RWPE1 (cell line): ENCODE results near the gene APEH.
A peak's percentile ranks its signal among the peaks of the same experiment; 100 is the strongest.

Experiments used
- CTCF ChIA-PET: fragments of 350-600 bp; sonication (Branson Sonifier 250); formaldehyde crosslinking; extraction: SDS; loops from one replicate; lab custom pipeline; 2021; lab: Yijun Ruan, JAX
- POLR2A ChIA-PET: fragments of 400-600 bp; formaldehyde crosslinking; extraction: SDS; loops from one replicate; lab custom pipeline; 2020; ENCODE audit warnings: antibody characterized with exemption; ENCODE audit not compliant: low non-redundant PET; lab: Yijun Ruan, JAX
- DNase-seq: peaks from one replicate; pipeline ENCODE4 v3.0.0; 2012; ENCODE audit warnings: low spot score
- H3K27ac ChIP-seq: fragments of 450-650 bp; 2 replicates; pipeline ENCODE4 v1.5.1; 2017
- TF ChIP-seq, protein P1 (sequence below): fragments of 450-650 bp; conservative IDR thresholded peaks from 2 replicates; pipeline ENCODE4 v1.5.1; 2017; ENCODE audit warnings: low read depth, mild to moderate bottlenecking

APEH gene

DNA sequence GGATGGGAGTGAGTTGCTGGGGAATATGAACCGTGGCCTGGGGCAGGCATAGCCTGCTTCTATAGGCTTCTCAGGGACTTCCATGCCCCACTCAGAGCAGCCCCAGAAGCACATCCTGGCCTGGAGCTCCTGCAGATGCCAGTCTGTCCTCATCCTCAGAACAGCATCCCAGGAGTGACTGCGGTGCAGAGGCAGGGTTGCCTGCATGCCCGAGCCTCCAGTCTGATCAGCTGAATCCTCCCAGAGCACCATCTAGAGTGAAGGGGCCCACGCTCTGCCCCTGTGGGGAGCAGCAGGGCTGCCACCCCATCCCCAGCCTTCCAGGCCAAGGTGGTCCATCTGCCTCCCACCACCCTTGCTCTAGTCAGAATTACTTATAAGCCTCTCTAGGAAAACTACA is 44.7 kb upstream of the APEH start:
- ChIA-PET POLR2A (no interaction called here), CTCF (no interaction called here)
- TF ChIP-seq, protein P1, sequence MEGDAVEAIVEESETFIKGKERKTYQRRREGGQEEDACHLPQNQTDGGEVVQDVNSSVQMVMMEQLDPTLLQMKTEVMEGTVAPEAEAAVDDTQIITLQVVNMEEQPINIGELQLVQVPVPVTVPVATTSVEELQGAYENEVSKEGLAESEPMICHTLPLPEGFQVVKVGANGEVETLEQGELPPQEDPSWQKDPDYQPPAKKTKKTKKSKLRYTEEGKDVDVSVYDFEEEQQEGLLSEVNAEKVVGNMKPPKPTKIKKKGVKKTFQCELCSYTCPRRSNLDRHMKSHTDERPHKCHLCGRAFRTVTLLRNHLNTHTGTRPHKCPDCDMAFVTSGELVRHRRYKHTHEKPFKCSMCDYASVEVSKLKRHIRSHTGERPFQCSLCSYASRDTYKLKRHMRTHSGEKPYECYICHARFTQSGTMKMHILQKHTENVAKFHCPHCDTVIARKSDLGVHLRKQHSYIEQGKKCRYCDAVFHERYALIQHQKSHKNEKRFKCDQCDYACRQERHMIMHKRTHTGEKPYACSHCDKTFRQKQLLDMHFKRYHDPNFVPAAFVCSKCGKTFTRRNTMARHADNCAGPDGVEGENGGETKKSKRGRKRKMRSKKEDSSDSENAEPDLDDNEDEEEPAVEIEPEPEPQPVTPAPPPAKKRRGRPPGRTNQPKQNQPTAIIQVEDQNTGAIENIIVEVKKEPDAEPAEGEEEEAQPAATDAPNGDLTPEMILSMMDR = no peak
- peak overlapping the region; percentile 71; the same call in 1 of the 2 replicates for H3K27ac ChIP-seq
- no peak for DNase-seq

DNA sequence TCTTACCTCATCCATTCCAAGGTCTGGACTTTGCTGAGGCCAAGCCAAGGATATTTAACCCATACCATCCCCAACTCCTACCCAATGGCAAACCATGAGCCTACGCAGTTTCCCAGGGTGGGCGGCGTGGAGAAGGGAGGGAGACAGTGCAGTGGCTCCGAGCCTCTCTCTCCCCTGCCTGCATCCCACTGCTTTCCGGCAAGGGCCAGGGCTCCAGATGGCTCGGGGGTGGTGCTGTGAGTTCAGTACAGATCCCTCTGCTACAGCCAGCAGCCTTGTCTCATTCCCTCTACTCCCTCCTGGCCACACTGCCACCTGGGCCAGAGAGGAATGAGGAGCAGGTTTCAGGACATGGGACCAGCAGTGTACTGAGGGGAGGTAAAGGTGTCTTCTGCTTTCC is 44.3 kb upstream of the APEH start:
- ChIA-PET CTCF (no interaction called here), POLR2A (no interaction called here)
- TF ChIP-seq, protein P1 = no peak
- peak overlapping the region; percentile 71 for H3K27ac ChIP-seq
- DNase-seq = no peak

DNA sequence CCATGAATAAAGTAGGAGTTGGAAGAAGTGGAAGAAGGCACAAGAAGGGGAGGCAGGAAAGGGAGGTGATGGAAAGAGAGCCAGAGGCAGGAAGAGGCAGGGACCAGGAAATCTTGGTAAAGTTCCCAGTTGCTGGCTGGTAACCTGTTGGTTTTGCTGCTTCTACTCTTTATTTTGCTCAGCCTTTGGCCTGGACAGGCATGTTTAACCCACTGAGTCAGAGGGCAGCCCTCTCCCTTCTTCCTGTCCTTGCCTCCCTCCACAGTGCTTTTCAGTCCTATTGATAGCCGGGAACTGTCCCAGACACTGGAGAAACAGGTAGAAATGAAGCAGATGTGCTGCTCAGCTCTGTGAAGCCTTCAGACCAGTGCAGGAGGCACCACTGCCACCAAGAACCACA is 43.4 kb upstream of the APEH start:
- POLR2A ChIA-PET = no interaction called here
- CTCF ChIA-PET = no interaction called here
- no peak for DNase-seq
- TF ChIP-seq, protein P1 = no peak
- H3K27ac ChIP-seq = peak overlapping the region; percentile 71

GRCh38 chr3:49634736-49635135 is 39.4 kb upstream of the APEH start:
- H3K27ac ChIP-seq = no peak overlapping the region
- TF ChIP-seq, protein P1 = no peak
- DNase-seq = no peak
- ChIA-PET CTCF (no interaction called here), POLR2A (no interaction called here)

- TF ChIP-seq, protein P1 = no peak
- POLR2A ChIA-PET = no interaction called here
- peak overlapping the region; percentile 97 for H3K27ac ChIP-seq
- CTCF ChIA-PET = interaction anchor here (0.6 kb wide), 1 partner anchor 392 kb away, joined by 3 read pairs; no protein-coding TSS in a partner anchor
- peak; percentile 54 for DNase-seq
Observed at GRCh38 chr3:49636883-49637609, 37.1 kb upstream of the APEH start.

GRCh38 chr3:49638445-49638844 is 35.7 kb upstream of the APEH start:
- DNase-seq = peak; percentile 67
- peak overlapping the region; percentile 97 for H3K27ac ChIP-seq
- CTCF ChIA-PET = interaction anchor here (0.6 kb wide), 1 partner anchor 53 kb away, joined by 3 read pairs; no protein-coding TSS in a partner anchor
- TF ChIP-seq, protein P1 = no peak
- POLR2A ChIA-PET = no interaction called here
